Measurements from ENCODE around the gene SAMD4A.

The SAMD4A gene

DNA sequence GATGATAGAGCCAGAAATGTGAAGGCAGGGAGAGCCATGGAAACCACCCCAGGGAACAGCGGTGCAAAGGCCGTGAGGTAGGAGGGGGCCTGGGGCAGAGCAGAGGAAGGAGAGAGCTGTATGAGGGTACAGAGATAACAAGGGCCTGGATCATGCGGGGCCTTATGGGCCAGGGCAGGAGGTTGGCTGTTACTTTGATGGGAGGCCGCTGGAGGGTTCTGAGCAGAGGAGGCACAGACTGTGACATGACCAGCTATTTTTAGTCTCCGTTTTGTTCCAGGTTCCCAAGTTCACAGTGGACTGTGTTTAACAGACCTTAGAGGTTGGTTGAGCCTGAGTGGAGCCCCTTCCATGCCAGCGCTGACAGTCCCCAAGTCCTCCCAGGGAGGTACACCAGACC is 217.1 kb downstream of the SAMD4A start:
- TF ChIP-seq, protein P1, sequence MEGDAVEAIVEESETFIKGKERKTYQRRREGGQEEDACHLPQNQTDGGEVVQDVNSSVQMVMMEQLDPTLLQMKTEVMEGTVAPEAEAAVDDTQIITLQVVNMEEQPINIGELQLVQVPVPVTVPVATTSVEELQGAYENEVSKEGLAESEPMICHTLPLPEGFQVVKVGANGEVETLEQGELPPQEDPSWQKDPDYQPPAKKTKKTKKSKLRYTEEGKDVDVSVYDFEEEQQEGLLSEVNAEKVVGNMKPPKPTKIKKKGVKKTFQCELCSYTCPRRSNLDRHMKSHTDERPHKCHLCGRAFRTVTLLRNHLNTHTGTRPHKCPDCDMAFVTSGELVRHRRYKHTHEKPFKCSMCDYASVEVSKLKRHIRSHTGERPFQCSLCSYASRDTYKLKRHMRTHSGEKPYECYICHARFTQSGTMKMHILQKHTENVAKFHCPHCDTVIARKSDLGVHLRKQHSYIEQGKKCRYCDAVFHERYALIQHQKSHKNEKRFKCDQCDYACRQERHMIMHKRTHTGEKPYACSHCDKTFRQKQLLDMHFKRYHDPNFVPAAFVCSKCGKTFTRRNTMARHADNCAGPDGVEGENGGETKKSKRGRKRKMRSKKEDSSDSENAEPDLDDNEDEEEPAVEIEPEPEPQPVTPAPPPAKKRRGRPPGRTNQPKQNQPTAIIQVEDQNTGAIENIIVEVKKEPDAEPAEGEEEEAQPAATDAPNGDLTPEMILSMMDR (conservative IDR thresholded peaks at IDR 0.05), result no peak
- no peak for TF ChIP-seq ZFX (IDR thresholded peaks at IDR 0.05)
- no peak overlapping the region for H3K27ac ChIP-seq

DNA sequence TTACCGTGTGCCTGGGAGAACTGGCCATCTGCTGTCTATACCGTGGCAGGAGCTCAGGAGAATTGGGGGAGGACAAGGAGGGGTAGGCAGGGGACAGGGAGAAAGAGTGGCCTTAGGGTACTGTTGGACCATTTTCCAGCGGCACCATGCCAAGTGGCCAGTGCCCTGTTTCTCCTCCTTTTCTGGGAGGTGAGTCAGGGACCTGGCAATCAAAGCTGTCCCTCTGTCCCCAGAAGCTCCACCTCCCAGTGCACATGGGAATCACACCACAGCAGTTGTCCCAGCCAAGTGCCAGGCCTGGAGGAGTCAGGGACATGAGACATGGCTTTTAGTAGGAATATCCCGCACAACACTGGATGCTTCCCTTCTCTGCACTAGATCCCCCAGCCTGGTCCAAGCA is 217.7 kb downstream of the SAMD4A start:
- no peak overlapping the region for H3K27ac ChIP-seq

DNA sequence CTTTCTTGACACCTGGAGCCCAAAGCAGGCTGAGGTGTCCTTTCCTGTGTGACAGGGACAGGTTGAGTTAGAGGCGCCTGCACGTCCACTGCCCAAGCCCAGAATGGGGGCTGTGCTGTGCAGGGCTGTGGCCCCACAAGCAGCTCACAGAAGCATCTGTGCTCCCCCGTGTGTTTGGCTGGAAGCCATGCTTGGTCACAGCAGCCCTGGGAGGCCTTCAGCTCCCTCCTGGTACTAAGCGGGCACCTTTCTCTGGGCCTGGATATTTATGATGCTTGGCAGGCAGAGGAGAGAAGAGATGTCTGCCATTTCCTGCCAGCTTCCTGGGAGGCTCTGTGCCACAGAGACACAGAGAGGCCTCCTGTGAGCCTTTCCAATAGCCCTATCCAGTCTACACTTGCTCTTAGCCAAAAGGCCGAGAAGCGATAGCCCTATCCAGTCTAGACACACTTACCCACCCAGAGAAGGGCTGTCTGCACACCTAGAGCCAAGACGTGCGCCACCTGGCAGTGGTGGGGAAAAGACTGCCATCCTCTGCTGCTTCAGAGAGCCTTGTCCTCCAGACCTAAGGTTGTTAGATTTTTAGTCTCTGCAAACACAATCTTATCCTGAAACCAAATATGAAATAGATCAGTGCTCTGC is 218.3 kb downstream of the SAMD4A start:
- no peak for TF ChIP-seq ZFX (IDR thresholded peaks at IDR 0.05)
- TF ChIP-seq, protein P1 (conservative IDR thresholded peaks at IDR 0.05), result no peak
- no peak overlapping the region for H3K27ac ChIP-seq

More for the DNA sequence above, 217.7 kb downstream of the SAMD4A start:
- no peak for TF ChIP-seq ZFX (IDR thresholded peaks at IDR 0.05)
- TF ChIP-seq, protein P1 (conservative IDR thresholded peaks at IDR 0.05), result no peak

DNA sequence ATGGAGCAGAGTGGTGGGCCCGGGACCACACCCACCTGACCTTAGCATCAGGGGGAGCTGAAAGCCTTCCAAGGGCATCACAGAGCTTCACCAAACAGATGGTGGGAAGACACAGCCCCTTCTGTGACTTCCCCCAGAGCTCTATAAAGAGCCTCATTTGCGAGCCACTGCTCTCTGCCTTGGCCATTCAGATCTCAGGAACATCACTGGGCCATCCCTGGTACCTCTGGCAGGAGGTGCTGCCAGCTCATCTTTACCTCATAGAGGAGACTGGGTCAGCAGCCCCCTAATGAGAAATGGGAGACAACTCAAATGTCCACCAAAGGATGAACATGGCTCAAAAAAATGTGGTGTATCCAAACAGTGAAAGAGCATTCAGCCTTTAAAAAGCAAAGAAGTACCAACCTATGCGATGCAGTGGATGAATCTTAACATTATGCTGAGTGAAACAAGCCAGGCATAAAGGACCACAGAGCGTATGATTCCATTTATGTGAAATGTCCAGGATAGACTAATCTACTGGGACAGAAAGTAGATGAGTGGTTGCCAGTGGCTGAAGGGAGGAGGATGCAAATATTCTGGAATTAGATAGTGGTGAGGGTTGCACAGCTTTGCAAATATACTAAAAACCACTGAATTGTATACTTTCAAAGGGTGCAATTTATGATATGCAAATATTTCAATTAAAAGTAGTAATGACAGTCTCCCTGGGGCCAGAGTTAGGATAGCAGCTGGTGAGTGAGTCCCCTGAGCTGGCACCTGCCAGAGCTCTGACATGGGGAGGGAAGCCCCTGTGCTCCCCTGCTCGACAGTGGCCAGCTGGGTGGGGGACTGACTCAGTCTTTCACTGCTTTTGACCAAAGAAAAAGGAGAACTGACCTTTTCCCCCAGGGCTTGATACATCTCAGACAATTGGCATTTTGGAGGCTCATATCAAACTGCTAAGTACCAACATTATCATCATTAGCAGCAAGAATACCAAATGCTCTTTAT is 219.1 kb downstream of the SAMD4A start:
- no peak overlapping the region for H3K27ac ChIP-seq
- TF ChIP-seq, protein P1 (conservative IDR thresholded peaks at IDR 0.05), result no peak
- no peak for TF ChIP-seq ZFX (IDR thresholded peaks at IDR 0.05)

DNA sequence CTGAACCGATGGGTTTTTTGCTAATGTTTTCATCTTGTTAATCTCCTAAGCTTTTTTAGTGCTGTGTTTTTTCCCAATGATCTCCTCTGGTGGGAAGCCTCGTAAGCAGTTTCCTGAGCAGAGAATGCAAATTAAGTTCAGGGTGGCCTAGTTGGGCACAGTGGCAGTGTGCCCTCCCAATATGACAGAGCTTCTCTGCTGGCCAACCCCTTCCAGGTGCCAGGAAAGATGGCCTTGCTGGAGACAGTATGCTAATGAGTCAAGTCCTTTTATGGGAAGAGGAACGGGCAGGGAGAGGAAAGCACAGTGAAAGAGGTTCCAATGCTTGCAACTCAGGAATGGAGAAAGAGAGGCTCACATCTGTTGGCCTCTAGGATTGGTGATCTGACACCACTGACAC is 219.9 kb downstream of the SAMD4A start:
- H3K27ac ChIP-seq, result no peak overlapping the region
- TF ChIP-seq, protein P1 (conservative IDR thresholded peaks at IDR 0.05), result no peak
- no peak for TF ChIP-seq ZFX (IDR thresholded peaks at IDR 0.05)

DNA sequence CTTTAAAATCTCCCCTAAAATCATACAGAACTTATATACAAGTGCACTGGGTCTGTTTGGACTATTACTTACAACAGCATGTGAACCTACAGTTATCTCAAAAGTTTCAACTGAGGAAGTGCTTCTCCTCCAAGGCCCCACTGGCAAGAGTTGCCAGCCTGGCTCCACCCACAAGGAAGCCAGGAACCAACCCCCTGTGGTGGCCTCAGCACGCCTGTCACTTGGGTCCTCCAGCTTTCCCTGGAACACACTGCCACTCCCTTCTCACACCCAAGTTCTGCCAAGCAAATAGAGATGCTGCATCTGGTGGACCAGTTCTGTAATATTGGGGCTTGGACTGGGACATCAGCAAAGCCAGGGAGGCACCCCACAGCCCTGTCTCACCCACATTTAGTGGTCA is 220.3 kb downstream of the SAMD4A start:
- no peak overlapping the region for H3K27ac ChIP-seq
- no peak for TF ChIP-seq ZFX (IDR thresholded peaks at IDR 0.05)
- TF ChIP-seq, protein P1 (conservative IDR thresholded peaks at IDR 0.05), result no peak

DNA sequence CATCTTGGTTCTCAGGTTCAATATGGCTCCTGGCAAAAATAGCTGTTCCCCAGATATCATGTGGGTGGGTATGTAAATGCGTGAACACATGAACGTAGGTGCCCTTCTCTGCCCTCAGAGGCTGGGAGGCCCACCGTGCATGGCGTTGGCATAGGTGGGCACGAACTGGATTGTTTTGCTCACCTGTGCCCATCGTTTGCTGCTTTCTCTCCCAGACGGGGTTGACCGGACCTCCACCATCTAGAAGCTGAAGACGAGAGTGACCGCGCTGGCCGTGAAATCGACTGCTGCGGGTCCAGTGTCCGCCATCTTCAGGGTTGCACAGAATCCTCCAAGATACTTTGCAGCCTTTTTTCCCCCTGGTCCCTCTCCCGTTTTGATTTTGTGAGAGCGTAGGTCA is 221.8 kb downstream of the SAMD4A start:
- TF ChIP-seq ZFX (IDR thresholded peaks at IDR 0.05), result no peak
- TF ChIP-seq, protein P1 (conservative IDR thresholded peaks at IDR 0.05), result no peak
- no peak overlapping the region for H3K27ac ChIP-seq

Measured in C4-2B (cell line).